ENCODE data around the gene SSC5D. TPM values are rescaled to one million over a fixed set of nuclear protein-coding genes. Genes with fewer than 3 reads are reported as not detected.

Gene SSC5D
- total RNA-seq (ENCODE audit: low replicate concordance): 0.83 and 1.5 TPM in 2 replicates
- long read RNA-seq: 0 reads

- DNase-seq (ENCODE audit: extremely low spot score, unreplicated experiment): no peak
- Mint-ChIP-seq H3K9me3 (no peaks in the 10 kb centered on the region), H3K27me3 (peaks cover 3% of the 10 kb centered on the region), H3K27ac (peak within 1 kb of the TSS; percentile 90), H3K4me3 (peak within 1 kb of the TSS; percentile 83), H3K36me3 (no peaks in the 10 kb centered on the region), H3K4me1 (ENCODE audit: unreplicated experiment) (peaks cover 17% of the 10 kb centered on the region)
- TF ChIP-seq, protein P1, sequence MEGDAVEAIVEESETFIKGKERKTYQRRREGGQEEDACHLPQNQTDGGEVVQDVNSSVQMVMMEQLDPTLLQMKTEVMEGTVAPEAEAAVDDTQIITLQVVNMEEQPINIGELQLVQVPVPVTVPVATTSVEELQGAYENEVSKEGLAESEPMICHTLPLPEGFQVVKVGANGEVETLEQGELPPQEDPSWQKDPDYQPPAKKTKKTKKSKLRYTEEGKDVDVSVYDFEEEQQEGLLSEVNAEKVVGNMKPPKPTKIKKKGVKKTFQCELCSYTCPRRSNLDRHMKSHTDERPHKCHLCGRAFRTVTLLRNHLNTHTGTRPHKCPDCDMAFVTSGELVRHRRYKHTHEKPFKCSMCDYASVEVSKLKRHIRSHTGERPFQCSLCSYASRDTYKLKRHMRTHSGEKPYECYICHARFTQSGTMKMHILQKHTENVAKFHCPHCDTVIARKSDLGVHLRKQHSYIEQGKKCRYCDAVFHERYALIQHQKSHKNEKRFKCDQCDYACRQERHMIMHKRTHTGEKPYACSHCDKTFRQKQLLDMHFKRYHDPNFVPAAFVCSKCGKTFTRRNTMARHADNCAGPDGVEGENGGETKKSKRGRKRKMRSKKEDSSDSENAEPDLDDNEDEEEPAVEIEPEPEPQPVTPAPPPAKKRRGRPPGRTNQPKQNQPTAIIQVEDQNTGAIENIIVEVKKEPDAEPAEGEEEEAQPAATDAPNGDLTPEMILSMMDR (conservative IDR thresholded peaks at IDR 0.05): no peak
These were observed at the start of gene SSC5D for GRCh38 chr19:55487924-55488687. SSC5D (plus strand) TSS chr19:55488436; CDS start chr19:55488590, 154 bp downstream.

GRCh38 chr19:55439052-55439451 is 49.2 kb upstream of the SSC5D start:
- H3K27me3 Mint-ChIP-seq: peaks cover 65% of the 10 kb centered on the region
- H3K36me3 Mint-ChIP-seq: peaks cover 8% of the 10 kb centered on the region
- DNase-seq (ENCODE audit: extremely low spot score, unreplicated experiment): no peak
- H3K4me1 Mint-ChIP-seq (ENCODE audit: unreplicated experiment): peaks cover 16% of the 10 kb centered on the region
- no peak overlapping the region for H3K4me3 Mint-ChIP-seq
- H3K9me3 Mint-ChIP-seq: no peaks in the 10 kb centered on the region
- TF ChIP-seq, protein P1 (conservative IDR thresholded peaks at IDR 0.05): no peak
- H3K27ac Mint-ChIP-seq: no peak overlapping the region

DNA sequence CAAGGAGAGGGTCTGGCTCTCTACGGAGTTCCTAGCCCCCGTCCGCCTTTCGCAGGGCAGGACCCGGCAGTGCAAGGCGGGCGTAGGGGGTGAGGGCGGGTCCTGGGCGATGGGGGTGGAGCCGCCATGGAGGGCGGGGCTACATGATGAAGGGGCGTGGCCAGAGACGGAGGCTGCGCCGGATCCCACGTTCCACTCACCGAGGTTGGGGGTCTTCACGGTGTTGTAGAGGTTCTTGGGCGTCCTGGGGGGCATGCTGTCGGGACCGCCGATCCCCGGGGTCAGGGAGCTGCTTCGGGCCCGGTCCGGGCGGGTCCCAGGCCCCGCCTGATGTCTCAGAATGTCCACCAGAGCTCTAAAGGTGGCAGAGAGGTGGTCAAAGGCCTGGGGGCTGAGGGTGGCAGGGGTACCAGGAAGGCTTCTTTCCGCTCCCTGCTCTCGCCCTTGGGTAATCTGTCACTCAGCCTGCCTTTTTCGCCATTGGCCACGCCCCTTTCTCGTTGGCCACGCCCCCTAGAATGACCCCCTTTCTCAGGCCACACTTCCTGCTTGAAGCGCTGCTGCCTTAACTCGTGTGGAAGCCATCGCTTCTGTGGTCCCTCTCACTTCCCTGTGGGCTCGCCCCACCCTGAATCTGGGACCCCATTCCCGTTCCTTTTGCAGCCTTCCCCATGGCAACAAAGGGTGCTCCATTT is 47.7 kb upstream of the SSC5D start:
- peaks cover 80% of the 10 kb centered on the region for H3K27me3 Mint-ChIP-seq

DNA sequence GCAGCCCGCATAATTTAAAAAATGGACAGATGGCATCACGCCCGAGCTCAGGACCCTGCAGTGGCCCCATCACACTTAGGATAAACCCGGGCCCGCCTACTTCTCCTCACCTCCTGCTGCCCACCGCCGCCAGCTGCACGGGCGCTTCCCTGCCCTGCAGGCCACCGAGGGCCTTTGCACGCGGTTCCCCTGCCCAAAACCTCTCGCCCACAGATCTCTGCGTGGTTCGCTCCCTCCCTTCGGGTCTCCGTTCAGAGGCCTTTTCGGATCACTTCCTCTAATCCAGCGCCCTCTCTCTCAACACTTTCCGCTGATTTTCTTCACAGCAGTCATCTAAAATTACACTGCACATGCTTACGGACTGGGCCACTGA is 46.9 kb upstream of the SSC5D start:
- Mint-ChIP-seq H3K27me3 (peaks cover 81% of the 10 kb centered on the region), H3K4me1 (ENCODE audit: unreplicated experiment) (peaks cover 16% of the 10 kb centered on the region), H3K27ac (no peak overlapping the region), H3K9me3 (no peaks in the 10 kb centered on the region), H3K4me3 (peak overlapping the region; percentile 62), H3K36me3 (peaks cover 8% of the 10 kb centered on the region)
- no peak for DNase-seq (ENCODE audit: extremely low spot score, unreplicated experiment)
- TF ChIP-seq, protein P1 (conservative IDR thresholded peaks at IDR 0.05): no peak

More for the DNA sequence above, 47.7 kb upstream of the SSC5D start:
- H3K4me3 Mint-ChIP-seq: peak overlapping the region; percentile 62
- TF ChIP-seq, protein P1 (conservative IDR thresholded peaks at IDR 0.05): no peak
- DNase-seq (ENCODE audit: extremely low spot score, unreplicated experiment): no peak
- H3K36me3 Mint-ChIP-seq: peaks cover 8% of the 10 kb centered on the region
- no peak overlapping the region for H3K27ac Mint-ChIP-seq
- no peaks in the 10 kb centered on the region for H3K9me3 Mint-ChIP-seq
- peaks cover 16% of the 10 kb centered on the region for H3K4me1 Mint-ChIP-seq (ENCODE audit: unreplicated experiment)

GRCh38 chr19:55441692-55442321 is 46.4 kb upstream of the SSC5D start:
- peaks cover 8% of the 10 kb centered on the region for H3K36me3 Mint-ChIP-seq
- H3K4me1 Mint-ChIP-seq (ENCODE audit: unreplicated experiment): peaks cover 16% of the 10 kb centered on the region
- peaks cover 77% of the 10 kb centered on the region for H3K27me3 Mint-ChIP-seq
- DNase-seq (ENCODE audit: extremely low spot score, unreplicated experiment): no peak
- TF ChIP-seq, protein P1 (conservative IDR thresholded peaks at IDR 0.05): no peak
- H3K9me3 Mint-ChIP-seq: no peaks in the 10 kb centered on the region
- H3K27ac Mint-ChIP-seq: no peak overlapping the region
- H3K4me3 Mint-ChIP-seq: peak overlapping the region; percentile 62

All from type B pancreatic cell (in vitro differentiated cells).